Measurements from ENCODE around the gene SERPINB6. TPM values are rescaled to one million over a fixed set of nuclear protein-coding genes. Genes with fewer than 3 reads are reported as not detected.
"Not testable (repeated sequence)": the region's sequence is repeated elsewhere in the genome, so short reads cannot be mapped to it uniquely, and the experiment has no call there.

Gene SERPINB6
- polyA plus RNA-seq, 2 of the 4 experiments (the other 2 are of a cell fraction), result 104 to 126 TPM

- TF ChIP-seq, protein P1, sequence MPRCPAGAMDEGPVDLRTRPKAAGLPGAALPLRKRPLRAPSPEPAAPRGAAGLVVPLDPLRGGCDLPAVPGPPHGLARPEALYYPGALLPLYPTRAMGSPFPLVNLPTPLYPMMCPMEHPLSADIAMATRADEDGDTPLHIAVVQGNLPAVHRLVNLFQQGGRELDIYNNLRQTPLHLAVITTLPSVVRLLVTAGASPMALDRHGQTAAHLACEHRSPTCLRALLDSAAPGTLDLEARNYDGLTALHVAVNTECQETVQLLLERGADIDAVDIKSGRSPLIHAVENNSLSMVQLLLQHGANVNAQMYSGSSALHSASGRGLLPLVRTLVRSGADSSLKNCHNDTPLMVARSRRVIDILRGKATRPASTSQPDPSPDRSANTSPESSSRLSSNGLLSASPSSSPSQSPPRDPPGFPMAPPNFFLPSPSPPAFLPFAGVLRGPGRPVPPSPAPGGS (IDR thresholded peaks at IDR 0.05), result no peak
- TF ChIP-seq KDM5A (IDR thresholded peaks at IDR 0.05), result no peak
- TF ChIP-seq CHD2 (IDR thresholded peaks at IDR 0.05; ENCODE audit: low read length, partially characterized antibody), result no peak
- TF ChIP-seq RAD21 (conservative IDR thresholded peaks at IDR 0.05 in 1 of 2, IDR thresholded peaks at IDR 0.05 in 1 of 2), result peak; percentile 85 to 88
- no peak for TF ChIP-seq HOXB13 (CRISPR knock-in tag; IDR thresholded peaks at IDR 0.05; ENCODE audit: low read depth)
- no peak for TF ChIP-seq RARB (CRISPR knock-in tag; IDR thresholded peaks at IDR 0.05)
- TF ChIP-seq MYC (IDR thresholded peaks at IDR 0.05; ENCODE audit: borderline replicate concordance, low read length), result no peak
- TF ChIP-seq, protein P2, sequence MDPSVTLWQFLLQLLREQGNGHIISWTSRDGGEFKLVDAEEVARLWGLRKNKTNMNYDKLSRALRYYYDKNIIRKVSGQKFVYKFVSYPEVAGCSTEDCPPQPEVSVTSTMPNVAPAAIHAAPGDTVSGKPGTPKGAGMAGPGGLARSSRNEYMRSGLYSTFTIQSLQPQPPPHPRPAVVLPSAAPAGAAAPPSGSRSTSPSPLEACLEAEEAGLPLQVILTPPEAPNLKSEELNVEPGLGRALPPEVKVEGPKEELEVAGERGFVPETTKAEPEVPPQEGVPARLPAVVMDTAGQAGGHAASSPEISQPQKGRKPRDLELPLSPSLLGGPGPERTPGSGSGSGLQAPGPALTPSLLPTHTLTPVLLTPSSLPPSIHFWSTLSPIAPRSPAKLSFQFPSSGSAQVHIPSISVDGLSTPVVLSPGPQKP (IDR thresholded peaks at IDR 0.05; ENCODE audit: low read depth, low read length), result no peak
- TF ChIP-seq EHF (CRISPR knock-in tag; IDR thresholded peaks at IDR 0.05), result no peak
- no peak for TF ChIP-seq POLR2A (IDR thresholded peaks at IDR 0.05; ENCODE audit: low read length)
- no peak for TF ChIP-seq HEYL (CRISPR knock-in tag; IDR thresholded peaks at IDR 0.05)
- peak; percentile 85 for TF ChIP-seq SMC3 (IDR thresholded peaks at IDR 0.05)
- TF ChIP-seq GATA3 (IDR thresholded peaks at IDR 0.05; ENCODE audit: borderline replicate concordance), result no peak
- no peak for TF ChIP-seq JUNB (IDR thresholded peaks at IDR 0.05)
- TF ChIP-seq CEBPB (IDR thresholded peaks at IDR 0.05), result no peak
- TF ChIP-seq ZC3H11A (IDR thresholded peaks at IDR 0.05), result no peak
- no peak for TF ChIP-seq ZSCAN20 (CRISPR knock-in tag; IDR thresholded peaks at IDR 0.05)
- peak; percentile 39 for TF ChIP-seq MAFK (IDR thresholded peaks at IDR 0.05; ENCODE audit: partially characterized antibody)
- TF ChIP-seq ATOH8 (CRISPR knock-in tag; IDR thresholded peaks at IDR 0.05; ENCODE audit: low read depth), result no peak
- TF ChIP-seq SREBF2 (IDR thresholded peaks at IDR 0.05), result no peak
- TF ChIP-seq NR3C1 (IDR thresholded peaks at IDR 0.05), result no peak
- no peak for TF ChIP-seq CBX2 (IDR thresholded peaks at IDR 0.05; ENCODE audit: borderline replicate concordance, low read depth)
Measured at GRCh38 chr6:2931970-2932748, 39.2 kb downstream of the SERPINB6 start (continued).

GRCh38 chr6:2931055-2931454 is 40.3 kb downstream of the SERPINB6 start:
- no peak for DNase-seq (ENCODE audit: low read depth in 1 of 2, low spot score in 1 of 2)
- 76% methylated on average over 8 of the region's 8 CpGs for WGBS (ENCODE audit: missing lambda C conversion rate)
- CTCF ChIA-PET, result interaction anchor here (0.8 to 15.9 kb wide), 22 partner anchors 8 to 193 kb away, joined by 3 to 244 read pairs (median 4); partner anchors contain the start of gene SERPINB1
- POLR2A ChIA-PET, result no interaction called here
- TF ChIP-seq POLR2AphosphoS2 (conservative IDR thresholded peaks at IDR 0.05; ENCODE audit: low read length) (no peak), BHLHE40 (IDR thresholded peaks at IDR 0.05; ENCODE audit: low read depth, low read length) (no peak), NR3C1 (IDR thresholded peaks at IDR 0.05) (no peak), RARB (CRISPR knock-in tag; IDR thresholded peaks at IDR 0.05) (no peak), CHD4 (IDR thresholded peaks at IDR 0.05; ENCODE audit: borderline replicate concordance) (no peak), KDM5A (IDR thresholded peaks at IDR 0.05) (no peak), HOXB5 (CRISPR knock-in tag; IDR thresholded peaks at IDR 0.05) (no peak), HOXB13 (CRISPR knock-in tag; IDR thresholded peaks at IDR 0.05; ENCODE audit: low read depth) (no peak), TP53 (CRISPR knock-in tag; IDR thresholded peaks at IDR 0.05) (no peak), KDM1A (IDR thresholded peaks at IDR 0.05; ENCODE audit: low read depth) (no peak), ESRRA (IDR thresholded peaks at IDR 0.05; ENCODE audit: borderline replicate concordance, low read length) (no peak), GATA3 (IDR thresholded peaks at IDR 0.05; ENCODE audit: borderline replicate concordance) (no peak)
- TF ChIP-seq, protein P1 (IDR thresholded peaks at IDR 0.05), result no peak
- no peaks in the 10 kb centered on the region for H3K9me3 ChIP-seq
- no peak overlapping the region for H3K4me2 ChIP-seq
- no peak overlapping the region for H3K27ac ChIP-seq
- no peak overlapping the region for H3K4me3 ChIP-seq
- peaks cover 7% of the 10 kb centered on the region; the same call in 2 of the 3 replicates for H3K4me1 ChIP-seq
- no peak for ATAC-seq
- FAIRE-seq, result no peak

DNA sequence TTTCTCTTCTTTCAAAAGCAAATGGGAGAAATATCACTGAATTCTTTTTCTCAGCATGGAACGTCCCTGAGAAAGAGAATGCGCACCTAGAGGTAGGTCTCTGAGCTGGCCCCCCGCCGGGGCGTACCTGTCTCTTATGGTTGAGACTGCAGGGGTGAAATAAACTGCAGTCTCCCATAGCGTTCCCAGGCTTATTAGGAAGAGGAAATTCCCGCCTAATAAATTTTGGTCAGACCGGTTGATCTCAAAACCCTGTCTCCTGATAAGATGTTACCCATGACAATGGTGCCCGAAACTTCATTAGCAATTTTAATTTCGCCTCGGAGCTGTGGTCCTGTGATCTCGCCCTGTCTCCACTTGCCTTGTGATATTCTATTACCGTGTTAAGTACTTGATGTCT is 43.4 kb downstream of the SERPINB6 start:
- H3K4me2 ChIP-seq; FAIRE-seq; ATAC-seq; POLR2A ChIA-PET; H3K27ac ChIP-seq; DNase-seq (ENCODE audit: low read depth in 1 of 2, low spot score in 1 of 2); H3K9me3 ChIP-seq; H3K4me1 ChIP-seq; H3K4me3 ChIP-seq: not testable (repeated sequence)
- CTCF ChIA-PET, result interaction anchor here (1.2 to 14.9 kb wide), 2 partner anchors 51 to 83 kb away, joined by 3 to 244 read pairs; partner anchors contain the start of gene SERPINB1
- 90% methylated on average over 13 of the region's 13 CpGs for WGBS (ENCODE audit: missing lambda C conversion rate)

All from A549 (cell line).